Pancreas (tissue), 10 donors: Measurements from ENCODE around the gene PAWR. TPM values are rescaled to one million over a fixed set of nuclear protein-coding genes. Genes with fewer than 3 reads are reported as not detected.

ENCODE experiments used
- ATAC-seq, 4 donors: fragments of 200-7000 bp; cut with Tn5 transposase; one replicate each; pipeline versions ENCODE4 v1.8.0 to v1.9.1; 2020; ENCODE audit warnings: mild to moderate bottlenecking in 4 of 4, moderate library complexity in 4 of 4
- DNase-seq, 6 donors: peaks; one replicate each; pipeline ENCODE4 v3.0.0-alpha.2; 2020
- FAIRE-seq: peaks from 2 replicates; lab custom pipeline; 2012; peaks lifted over from hg19 to GRCh38; lab: Jason Lieb, UNC
- H3K27ac ChIP-seq, 4 donors: fragments of 200-600 bp; sonication (generic); 1 replicate in 3 of 4; 2 replicates in 1 of 4; pipeline versions ENCODE4 v1.5.0 to v1.8.0; 2020
- H3K27me3 ChIP-seq, 4 donors: fragments of 200-600 bp; one replicate each; pipeline ENCODE4 v1.8.0; 2021
- H3K36me3 ChIP-seq, 3 donors: fragments of 200-600 bp; sonication (generic) in 1 of 3; one replicate each; pipeline versions ENCODE4 v1.5.0 to v1.8.0; 2020 to 2021
- H3K4me1 ChIP-seq, 3 donors: fragments of 200-600 bp; one replicate each; pipeline ENCODE4 v1.8.0; 2021
- H3K4me3 ChIP-seq, 4 donors: fragments of 200-600 bp; sonication (generic) in 2 of 4; one replicate each; pipeline versions ENCODE4 v1.5.0 to v1.8.0; 2020 to 2021
- H3K9me3 ChIP-seq, 4 donors: fragments of 200-600 bp; one replicate each; pipeline ENCODE4 v1.8.0; 2021
- WGBS, 2 donors: extraction: QIAGEN DNeasy Blood & Tissue Kit; methylation state at CpG; one replicate each; pipeline ENCODE4 v1.1.7; 2013; 5-methylcytosine and 5-hydroxymethylcytosine counted together
- intact Hi-C, 3 donors: fragments of 100-400 bp; cut with DNase I; formaldehyde crosslinking; loops; one replicate each; pipeline versions ENCODE4 v1.11.1 to v1.14.2; 2022
- polyA plus RNA-seq, 2 donors: library from polyadenylated mRNA; stranded (reverse); fragments of 200-250 nt; gene quantifications; one replicate each; pipeline ENCODE4 v1.2.3, GENCODE V29; 2013
- total RNA-seq, 6 donors: library from RNA; stranded (reverse); fragmentation: NEBNext Ultra II Directional in 4 of 6; extraction: Animal tissue kit (Norgen Biotek cat#: 25700) in 4 of 6; gene quantifications; one replicate each; pipeline versions ENCODE4 v1.2.1 to v1.2.4, GENCODE V29; 2021 to 2023
- TF ChIP-seq, protein P1 (sequence below), 4 donors: fragments of 200-600 bp; sonication (generic) in 3 of 4; IDR thresholded peaks; one replicate each; pipeline versions ENCODE4 v1.5.0 to v1.8.0; 2021; ENCODE audit warnings: antibody characterized with exemption in 4 of 4
- donor health status: healthy with polysubstance abuse.
- donor health status: DM: no; HTN: no; CAD: no; lungs with moderate emphysema.
- donor health status: DM: no; HTN: no; CAD: no.
- donor health status: control.
- donor health status: control.
- donor health status: Bipolar disorder and iron deficiency.
- donor health status: DM: yes; HTN: yes; CAD: no.
- donor health status: DM: no; HTN: no; CAD: no.
- donor health status: DM: no; HTN: no; CAD: no.
- donor health status: DM: yes; HTN: yes; CAD: no.

The PAWR gene
- total and polyA plus RNA-seq, 8 donors: 18.8 to 64.4 (median 37.3) TPM

GRCh38 chr12:79592865-79593264, 97.9 kb downstream of the PAWR start:
- intact Hi-C loops: no loop called here
- Histone ChIP-seq H3K4me3 (no peak overlapping the region), H3K36me3 (peaks cover 0 to 4% (median 0%) of the 10 kb centered on the region in 3 donors), H3K27me3 (no peaks in the 10 kb centered on the region), H3K27ac (no peak overlapping the region), H3K9me3 (no peaks in the 10 kb centered on the region), H3K4me1 (peaks cover 0 to 3% (median 0%) of the 10 kb centered on the region in 3 donors)
- ATAC-seq (no peak), DNase-seq (no peak), FAIRE-seq (no peak)
- TF ChIP-seq, protein P1, sequence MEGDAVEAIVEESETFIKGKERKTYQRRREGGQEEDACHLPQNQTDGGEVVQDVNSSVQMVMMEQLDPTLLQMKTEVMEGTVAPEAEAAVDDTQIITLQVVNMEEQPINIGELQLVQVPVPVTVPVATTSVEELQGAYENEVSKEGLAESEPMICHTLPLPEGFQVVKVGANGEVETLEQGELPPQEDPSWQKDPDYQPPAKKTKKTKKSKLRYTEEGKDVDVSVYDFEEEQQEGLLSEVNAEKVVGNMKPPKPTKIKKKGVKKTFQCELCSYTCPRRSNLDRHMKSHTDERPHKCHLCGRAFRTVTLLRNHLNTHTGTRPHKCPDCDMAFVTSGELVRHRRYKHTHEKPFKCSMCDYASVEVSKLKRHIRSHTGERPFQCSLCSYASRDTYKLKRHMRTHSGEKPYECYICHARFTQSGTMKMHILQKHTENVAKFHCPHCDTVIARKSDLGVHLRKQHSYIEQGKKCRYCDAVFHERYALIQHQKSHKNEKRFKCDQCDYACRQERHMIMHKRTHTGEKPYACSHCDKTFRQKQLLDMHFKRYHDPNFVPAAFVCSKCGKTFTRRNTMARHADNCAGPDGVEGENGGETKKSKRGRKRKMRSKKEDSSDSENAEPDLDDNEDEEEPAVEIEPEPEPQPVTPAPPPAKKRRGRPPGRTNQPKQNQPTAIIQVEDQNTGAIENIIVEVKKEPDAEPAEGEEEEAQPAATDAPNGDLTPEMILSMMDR (IDR thresholded peaks at IDR 0.05): no peak
- 78 to 80% methylated on average over 3 of the region's 3 CpGs for WGBS, 2 donors

DNA sequence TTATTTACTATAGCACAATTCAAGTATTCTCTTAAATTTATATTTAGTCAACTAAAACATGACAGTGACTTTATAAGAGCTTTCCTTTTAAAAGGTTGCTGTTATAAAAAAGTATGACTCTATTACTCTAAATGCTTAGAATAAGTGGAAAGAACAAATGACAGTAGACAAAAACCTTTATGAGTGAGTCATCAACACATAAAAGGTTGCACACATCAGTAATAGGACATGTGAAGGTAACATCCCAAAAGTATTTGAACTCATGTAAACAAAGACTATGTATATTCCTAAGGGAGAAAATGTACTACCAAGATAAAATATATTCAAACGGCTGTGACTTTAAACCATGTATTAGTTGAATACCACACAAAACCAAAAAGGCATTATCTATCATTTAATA, 98.8 kb downstream of the PAWR start:
- Histone ChIP-seq H3K27ac (no peak overlapping the region), H3K9me3 (no peaks in the 10 kb centered on the region), H3K4me1 (peaks cover 0 to 3% (median 0%) of the 10 kb centered on the region in 3 donors), H3K27me3 (no peaks in the 10 kb centered on the region), H3K4me3 (no peak overlapping the region), H3K36me3 (peaks cover 0 to 4% (median 0%) of the 10 kb centered on the region in 3 donors)
- intact Hi-C loops: no loop called here
- ATAC-seq (no peak), DNase-seq (no peak), FAIRE-seq (peak; percentile 23)
- TF ChIP-seq, protein P1 (IDR thresholded peaks at IDR 0.05): no peak
- WGBS, 2 donors: 83 to 89% methylated on average over 1 of the region's 1 CpG

GRCh38 chr12:79590751-79591150, 100.0 kb downstream of the PAWR start:
- TF ChIP-seq, protein P1 (IDR thresholded peaks at IDR 0.05): no peak
- no peak overlapping the region for H3K27ac ChIP-seq
- ATAC-seq (no peak), FAIRE-seq (no peak), DNase-seq (no peak)
- H3K4me1 ChIP-seq: peaks cover 0 to 3% (median 0%) of the 10 kb centered on the region in 3 donors
- H3K9me3 ChIP-seq: no peaks in the 10 kb centered on the region
- no peaks in the 10 kb centered on the region for H3K27me3 ChIP-seq
- no peak overlapping the region for H3K4me3 ChIP-seq
- intact Hi-C loops: no loop called here
- WGBS, 2 donors: 39 to 47% methylated on average over 2 of the region's 2 CpGs
- peaks cover 0 to 4% (median 0%) of the 10 kb centered on the region in 3 donors for H3K36me3 ChIP-seq

DNA sequence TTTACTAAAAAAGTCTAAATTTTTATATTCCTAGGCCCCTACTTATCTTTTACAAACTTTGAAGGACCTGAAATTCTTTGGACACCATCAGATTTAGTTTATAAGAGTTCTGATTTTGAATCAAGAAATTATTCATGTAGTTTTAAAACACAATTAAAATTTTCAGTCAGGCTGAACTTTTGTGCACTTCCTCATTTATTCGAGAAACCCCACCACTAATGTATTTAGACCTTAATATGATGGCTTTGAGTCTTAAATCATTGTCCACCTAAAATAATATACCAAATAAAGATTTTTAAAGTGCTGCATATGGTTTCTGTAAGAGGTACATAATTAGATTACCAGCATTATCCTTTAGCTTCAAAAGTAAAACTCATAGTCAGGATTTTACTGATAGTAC, 103.4 kb downstream of the PAWR start:
- no peak for FAIRE-seq
- H3K9me3 ChIP-seq: no peaks in the 10 kb centered on the region
- intact Hi-C loops: no loop called here
- WGBS, 2 donors: 89 to 92% methylated on average over 1 of the region's 1 CpG
- H3K4me1 ChIP-seq: peaks cover 0 to 3% (median 0%) of the 10 kb centered on the region in 3 donors
- no peak overlapping the region for H3K4me3 ChIP-seq
- H3K36me3 ChIP-seq: peaks cover 0 to 4% (median 0%) of the 10 kb centered on the region in 3 donors
- H3K27me3 ChIP-seq: no peaks in the 10 kb centered on the region
- DNase-seq: no peak
- no peak for ATAC-seq
- TF ChIP-seq, protein P1 (IDR thresholded peaks at IDR 0.05): no peak
- no peak overlapping the region for H3K27ac ChIP-seq

DNA sequence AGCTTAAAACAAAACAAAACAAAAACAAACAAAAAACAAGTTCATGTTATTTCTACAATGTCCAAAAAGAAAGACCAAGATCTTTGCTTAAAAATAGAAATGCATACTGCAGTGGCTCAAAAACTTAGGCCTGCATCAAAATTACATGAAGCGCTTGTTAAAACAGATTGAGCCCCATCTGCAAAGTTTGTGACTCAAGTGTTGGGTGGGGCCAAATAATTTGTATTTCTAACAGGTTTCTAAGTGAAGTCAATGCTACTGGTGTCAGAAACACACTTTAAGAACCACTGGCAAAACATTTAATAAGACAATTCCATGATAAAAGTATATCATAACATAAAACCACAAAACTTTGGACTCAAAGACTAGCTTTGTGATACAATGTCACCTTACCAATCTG, 105.6 kb downstream of the PAWR start:
- 99 to 100% methylated on average over 1 of the region's 1 CpG for WGBS, 2 donors
- H3K4me3 ChIP-seq: no peak overlapping the region
- FAIRE-seq (no peak), DNase-seq (no peak), ATAC-seq (no peak)
- H3K36me3 ChIP-seq: peaks cover 0 to 4% (median 0%) of the 10 kb centered on the region in 3 donors
- no peak overlapping the region for H3K27ac ChIP-seq
- no peaks in the 10 kb centered on the region for H3K27me3 ChIP-seq
- TF ChIP-seq, protein P1 (IDR thresholded peaks at IDR 0.05): no peak
- H3K4me1 ChIP-seq: no peaks in the 10 kb centered on the region
- no peaks in the 10 kb centered on the region for H3K9me3 ChIP-seq
- intact Hi-C loops: no loop called here
